ENCODE results near the gene DPRX.
"Not testable (repeated sequence)": the region's sequence is repeated elsewhere in the genome, so short reads cannot be mapped to it uniquely, and the experiment has no call there.

Gene DPRX

GRCh38 chr19:53657330-53657729, 25.5 kb downstream of the DPRX start:
- no peak for DNase-seq
- no peak for ATAC-seq (replicated peaks)
- Mint-ChIP-seq H3K4me3 (no peak overlapping the region), H3K27ac (no peak overlapping the region), H3K27me3 (peaks cover 0 to 7% of the 10 kb centered on the region in 2 donors), H3K4me1 (ENCODE audit: low read depth in 2 of 2) (no peaks in the 10 kb centered on the region), H3K36me3 (ENCODE audit: insufficient read depth) (peaks cover 3% of the 10 kb centered on the region), H3K9me3 (peaks cover 6 to 14% of the 10 kb centered on the region in 2 donors)

- H3K27me3 Mint-ChIP-seq, result peaks cover 0 to 9% of the 10 kb centered on the region in 2 donors
- H3K9me3 Mint-ChIP-seq, result peaks cover 7 to 14% of the 10 kb centered on the region in 2 donors
- H3K4me3 Mint-ChIP-seq, result no peak overlapping the region
- no peaks in the 10 kb centered on the region for H3K4me1 Mint-ChIP-seq (ENCODE audit: low read depth in 2 of 2)
- ATAC-seq (replicated peaks), result no peak
- H3K27ac Mint-ChIP-seq, result no peak overlapping the region
- H3K36me3 Mint-ChIP-seq (ENCODE audit: insufficient read depth), result peaks cover 3% of the 10 kb centered on the region
- DNase-seq, result no peak
Measured at GRCh38 chr19:53657778-53658177, 26.0 kb downstream of the DPRX start.

GRCh38 chr19:53659292-53659691, 27.5 kb downstream of the DPRX start:
- no peaks in the 10 kb centered on the region for H3K4me1 Mint-ChIP-seq (ENCODE audit: low read depth in 2 of 2)
- peaks cover 0 to 9% of the 10 kb centered on the region in 2 donors for H3K27me3 Mint-ChIP-seq
- ATAC-seq (replicated peaks), result no peak
- DNase-seq, result no peak
- H3K4me3 Mint-ChIP-seq, result no peak overlapping the region
- peaks cover 3% of the 10 kb centered on the region for H3K36me3 Mint-ChIP-seq (ENCODE audit: insufficient read depth)
- H3K9me3 Mint-ChIP-seq, result peaks cover 9 to 21% of the 10 kb centered on the region in 2 donors
- no peak overlapping the region for H3K27ac Mint-ChIP-seq

- H3K4me3 Mint-ChIP-seq, result no peak overlapping the region
- H3K4me1 Mint-ChIP-seq (ENCODE audit: low read depth in 2 of 2), result no peaks in the 10 kb centered on the region
- H3K9me3 Mint-ChIP-seq, result peaks cover 6 to 13% of the 10 kb centered on the region in 2 donors
- no peak overlapping the region for H3K27ac Mint-ChIP-seq
- ATAC-seq (replicated peaks) (no peak), DNase-seq (no peak)
- H3K27me3 Mint-ChIP-seq, result peaks cover 0 to 9% of the 10 kb centered on the region in 2 donors
- peaks cover 3% of the 10 kb centered on the region for H3K36me3 Mint-ChIP-seq (ENCODE audit: insufficient read depth)
Measured at GRCh38 chr19:53660584-53660983, 28.8 kb downstream of the DPRX start.

DNA sequence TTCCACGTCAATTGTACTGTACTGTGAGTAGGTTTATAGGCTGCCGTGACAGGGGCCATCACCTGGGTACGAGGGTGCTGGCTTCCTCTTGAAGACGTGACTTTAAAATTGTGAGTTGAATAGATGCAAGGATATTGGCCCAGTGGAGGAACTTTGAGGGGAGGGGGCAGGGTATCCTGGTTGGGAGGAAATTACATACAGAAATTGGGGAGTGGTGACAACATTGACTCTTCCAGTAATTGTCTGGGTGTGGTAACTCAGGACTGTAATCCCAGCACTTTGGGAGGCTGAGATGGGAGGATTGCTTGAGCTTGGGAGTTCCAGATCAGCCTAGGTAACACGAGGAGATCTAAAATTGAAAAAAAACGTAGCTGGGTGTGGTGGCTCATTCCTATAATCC, 30.4 kb downstream of the DPRX start:
- DNase-seq, result no peak
- ATAC-seq (replicated peaks), result no peak
- Mint-ChIP-seq H3K27ac (no peak overlapping the region), H3K36me3 (ENCODE audit: insufficient read depth) (peaks cover 2% of the 10 kb centered on the region), H3K4me1 (ENCODE audit: low read depth in 2 of 2) (no peaks in the 10 kb centered on the region), H3K9me3 (peaks cover 4 to 13% of the 10 kb centered on the region in 2 donors), H3K4me3 (no peak overlapping the region), H3K27me3 (peaks cover 0 to 9% of the 10 kb centered on the region in 2 donors)

DNA sequence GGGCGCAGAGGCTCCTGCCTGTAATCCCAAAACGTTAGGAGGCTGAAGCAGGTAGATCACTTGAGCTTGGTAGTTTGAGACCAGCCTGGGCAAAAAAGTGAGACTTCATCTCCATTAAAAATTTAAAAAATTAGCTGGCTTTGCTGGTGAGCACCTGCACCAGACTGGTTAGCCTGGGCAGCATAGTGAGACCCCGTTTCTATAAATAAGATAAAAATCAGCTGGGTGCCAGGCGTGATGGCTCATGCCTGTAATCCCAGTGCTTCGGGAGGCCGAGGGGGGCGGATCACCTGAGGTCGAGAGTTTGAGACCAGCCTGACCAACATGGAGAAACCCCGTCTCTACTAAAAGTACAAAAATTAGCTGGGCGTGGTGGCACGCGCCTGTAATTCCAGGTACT, 32.4 kb downstream of the DPRX start:
- ATAC-seq (replicated peaks) (no peak), DNase-seq (no peak)
- Mint-ChIP-seq H3K9me3 (peaks cover 4 to 8% of the 10 kb centered on the region in 2 donors), H3K4me1 (ENCODE audit: low read depth in 2 of 2) (no peaks in the 10 kb centered on the region), H3K4me3 (no peak overlapping the region), H3K27me3 (peaks cover 0 to 9% of the 10 kb centered on the region in 2 donors), H3K27ac (no peak overlapping the region), H3K36me3 (ENCODE audit: insufficient read depth) (no peaks in the 10 kb centered on the region)

DNA sequence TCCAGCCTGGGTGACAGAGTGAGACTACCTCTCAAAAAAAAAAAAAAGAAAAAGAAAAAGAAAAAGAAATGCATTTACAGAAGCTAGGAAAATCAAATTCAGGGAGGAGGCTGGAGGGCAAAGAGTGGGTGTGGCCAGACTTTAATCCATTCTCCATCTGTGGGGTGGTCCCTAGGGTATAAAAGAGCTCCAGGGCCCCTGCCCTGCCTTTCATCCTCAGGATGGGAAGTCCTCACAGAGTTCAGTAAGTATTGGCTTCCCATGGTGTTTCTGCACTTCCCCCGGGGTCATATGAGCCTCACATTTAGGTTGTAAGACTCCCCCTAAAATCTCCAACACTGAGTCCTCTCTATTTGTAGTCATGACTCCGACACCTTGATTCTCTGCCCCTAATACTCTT, 33.0 kb downstream of the DPRX start:
- Mint-ChIP-seq H3K4me1 (ENCODE audit: low read depth in 2 of 2) (no peaks in the 10 kb centered on the region), H3K4me3 (no peak overlapping the region), H3K36me3 (ENCODE audit: insufficient read depth) (no peaks in the 10 kb centered on the region), H3K27me3 (peaks cover 0 to 9% of the 10 kb centered on the region in 2 donors), H3K27ac (no peak overlapping the region), H3K9me3 (peaks cover 4 to 6% of the 10 kb centered on the region in 2 donors)
- ATAC-seq (replicated peaks) (no peak), DNase-seq (no peak)

GRCh38 chr19:53666331-53666730, 34.5 kb downstream of the DPRX start:
- not testable (repeated sequence) for H3K36me3 Mint-ChIP-seq (ENCODE audit: insufficient read depth); H3K4me1 Mint-ChIP-seq (ENCODE audit: low read depth in 2 of 2); H3K9me3 Mint-ChIP-seq; DNase-seq; H3K4me3 Mint-ChIP-seq; H3K27me3 Mint-ChIP-seq; ATAC-seq (replicated peaks); H3K27ac Mint-ChIP-seq

- not testable (repeated sequence) for H3K4me3 Mint-ChIP-seq; H3K4me1 Mint-ChIP-seq (ENCODE audit: low read depth in 2 of 2); H3K36me3 Mint-ChIP-seq (ENCODE audit: insufficient read depth); H3K27me3 Mint-ChIP-seq; H3K27ac Mint-ChIP-seq; ATAC-seq (replicated peaks); H3K9me3 Mint-ChIP-seq; DNase-seq
Measured at GRCh38 chr19:53668804-53669203, 37.0 kb downstream of the DPRX start.

GRCh38 chr19:53670345-53670744, 38.5 kb downstream of the DPRX start:
- peaks cover 5% of the 10 kb centered on the region for H3K36me3 Mint-ChIP-seq (ENCODE audit: insufficient read depth)
- ATAC-seq (replicated peaks), result no peak
- DNase-seq, result no peak
- H3K9me3 Mint-ChIP-seq, result no peaks in the 10 kb centered on the region
- H3K4me3 Mint-ChIP-seq, result no peak overlapping the region
- no peaks in the 10 kb centered on the region for H3K27me3 Mint-ChIP-seq
- no peak overlapping the region for H3K27ac Mint-ChIP-seq
- H3K4me1 Mint-ChIP-seq (ENCODE audit: low read depth in 2 of 2), result no peaks in the 10 kb centered on the region

DNA sequence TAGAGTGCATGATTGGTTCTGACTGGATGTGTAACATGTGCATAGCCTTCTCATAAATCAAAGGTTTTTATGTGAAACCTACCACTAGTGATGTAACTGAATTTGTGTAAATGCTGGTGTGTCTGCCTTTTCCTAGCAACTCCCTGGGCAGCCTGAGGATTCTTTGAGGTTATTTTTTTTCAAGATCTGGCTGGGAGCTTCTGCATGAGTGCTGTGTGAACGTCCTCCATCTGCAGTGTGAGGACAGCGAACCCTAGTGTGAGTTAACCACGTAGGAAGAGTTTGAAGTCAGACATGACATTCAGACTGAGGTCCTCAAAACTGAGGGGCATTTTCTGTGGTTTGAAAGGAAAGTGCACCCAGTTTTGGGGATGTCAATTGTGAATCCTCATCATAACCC, 39.9 kb downstream of the DPRX start:
- Mint-ChIP-seq H3K27me3 (peaks cover 0 to 2% of the 10 kb centered on the region in 2 donors), H3K4me1 (ENCODE audit: low read depth in 2 of 2) (no peaks in the 10 kb centered on the region), H3K9me3 (no peaks in the 10 kb centered on the region), H3K36me3 (ENCODE audit: insufficient read depth) (peaks cover 5% of the 10 kb centered on the region), H3K4me3 (no peak overlapping the region), H3K27ac (no peak overlapping the region)
- DNase-seq, result no peak
- ATAC-seq (replicated peaks), result no peak
